GM12892 (cell line): ENCODE data around the gene UTP20.
"Not testable (repeated sequence)": the region's sequence is repeated elsewhere in the genome, so short reads cannot be mapped to it uniquely, and the experiment has no call there.

Source experiments
- DNase-seq: peaks from one replicate; pipeline ENCODE4 v3.0.0; 2011; ENCODE audit not compliant: insufficient read length
- FAIRE-seq: peaks from 2 replicates; lab custom pipeline; 2011; peaks lifted over from hg19 to GRCh38; lab: Jason Lieb, UNC
- POLR2A ChIP-seq: IDR thresholded peaks from 2 replicates; pipeline ENCODE4 v1.6.1; 2011; ENCODE audit warnings: low read depth, low read length, control low read depth
- POLR2AphosphoS5 ChIP-seq: IDR thresholded peaks from 2 replicates; pipeline ENCODE4 v1.6.1; 2011; ENCODE audit warnings: low read depth, low read length, control low read depth
- TAF1 ChIP-seq: IDR thresholded peaks from 2 replicates; pipeline ENCODE4 v1.6.1; 2011; ENCODE audit warnings: low read depth, mild to moderate bottlenecking, control low read depth, low read length, borderline replicate concordance

Gene UTP20

GRCh38 chr12:101328917-101329316, 49.0 kb downstream of the UTP20 start:
- DNase-seq (no peak), FAIRE-seq (no peak)
- TF ChIP-seq POLR2AphosphoS5 (no peak), POLR2A (no peak), TAF1 (no peak)

GRCh38 chr12:101330631-101331030, 50.7 kb downstream of the UTP20 start:
- FAIRE-seq (no peak), DNase-seq (no peak)
- TF ChIP-seq POLR2AphosphoS5: no peak
- no peak for TF ChIP-seq TAF1

- DNase-seq (no peak), FAIRE-seq (no peak)
- TF ChIP-seq POLR2AphosphoS5: no peak
- TF ChIP-seq TAF1: no peak
- no peak for TF ChIP-seq POLR2A
Observed at GRCh38 chr12:101336437-101336836, 56.5 kb downstream of the UTP20 start.

- no peak for FAIRE-seq
- no peak for DNase-seq
- TF ChIP-seq POLR2A (no peak), POLR2AphosphoS5 (no peak), TAF1 (no peak)
Observed at GRCh38 chr12:101338087-101338486, 58.2 kb downstream of the UTP20 start.

GRCh38 chr12:101343893-101344292, 64.0 kb downstream of the UTP20 start:
- DNase-seq (no peak), FAIRE-seq (no peak)
- TF ChIP-seq POLR2A (no peak), POLR2AphosphoS5 (no peak), TAF1 (no peak)

GRCh38 chr12:101351682-101352081, 71.8 kb downstream of the UTP20 start:
- no peak for TF ChIP-seq POLR2AphosphoS5
- TF ChIP-seq POLR2A: no peak
- no peak for TF ChIP-seq TAF1
- DNase-seq (no peak), FAIRE-seq (no peak)

GRCh38 chr12:101356794-101357193, 76.9 kb downstream of the UTP20 start:
- DNase-seq (no peak), FAIRE-seq (no peak)
- no peak for TF ChIP-seq POLR2AphosphoS5
- TF ChIP-seq TAF1: no peak
- TF ChIP-seq POLR2A: no peak

GRCh38 chr12:101361455-101361854, 81.5 kb downstream of the UTP20 start:
- FAIRE-seq: no peak
- TF ChIP-seq POLR2A: no peak
- TF ChIP-seq POLR2AphosphoS5: no peak
- TF ChIP-seq TAF1: no peak
- DNase-seq: no peak

GRCh38 chr12:101368016-101368415, 88.1 kb downstream of the UTP20 start:
- DNase-seq: no peak
- no peak for TF ChIP-seq POLR2A
- TF ChIP-seq POLR2AphosphoS5: no peak
- no peak for TF ChIP-seq TAF1
- FAIRE-seq: no peak

GRCh38 chr12:101372431-101372830, 92.5 kb downstream of the UTP20 start:
- no peak for DNase-seq
- TF ChIP-seq POLR2AphosphoS5 (no peak), POLR2A (no peak), TAF1 (no peak)
- FAIRE-seq: no peak

GRCh38 chr12:101375573-101375972, 95.7 kb downstream of the UTP20 start:
- DNase-seq (no peak), FAIRE-seq (no peak)
- TF ChIP-seq POLR2AphosphoS5 (no peak), POLR2A (no peak), TAF1 (no peak)

GRCh38 chr12:101379149-101379548, 99.2 kb downstream of the UTP20 start:
- FAIRE-seq: no peak
- TF ChIP-seq POLR2A (no peak), TAF1 (no peak), POLR2AphosphoS5 (no peak)

GRCh38 chr12:101391181-101391580, 111.3 kb downstream of the UTP20 start:
- not testable (repeated sequence) for FAIRE-seq, DNase-seq

More at GRCh38 chr12:101379149-101379548, 99.2 kb downstream of the UTP20 start:
- no peak for DNase-seq
